GM13977 (cell line): ENCODE measurements around the gene TMEM123.

Experiments used
- DNase-seq: peaks from one replicate; pipeline ENCODE4 v3.0.0; 2012; ENCODE audit warnings: low spot score
- CTCF ChIP-seq: IDR thresholded peaks from 2 replicates; pipeline ENCODE4 v1.5.1; 2012; ENCODE audit warnings: mild to moderate bottlenecking, control low read depth; ENCODE audit not compliant: insufficient read depth; ENCODE audit errors: extremely low read depth, missing control alignments
- in situ Hi-C: fragments of 300-500 bp; cut with MboI; formaldehyde crosslinking; loops from one replicate; pipeline ENCODE4 v1.12.0; 2022; ENCODE audit warnings: low sequenced_read_pairs, low pct_unique_long_range_greater_than_20kb, mixed read lengths, inconsistent platforms; ENCODE audit not compliant: unreplicated experiment

Gene TMEM123

GRCh38 chr11:102429226-102429625 lies 23.3 kb downstream of the TMEM123 start:
- DNase-seq = no peak
- no peak for TF ChIP-seq CTCF
- in situ Hi-C loops = no loop called here

- DNase-seq = no peak
- no peak for TF ChIP-seq CTCF
- in situ Hi-C loops = no loop called here
Observed at GRCh38 chr11:102428696-102429095, 23.9 kb downstream of the TMEM123 start.

GRCh38 chr11:102427068-102427467 lies 25.5 kb downstream of the TMEM123 start:
- no peak for TF ChIP-seq CTCF
- in situ Hi-C loops = no loop called here
- no peak for DNase-seq

GRCh38 chr11:102426570-102426969 lies 26.0 kb downstream of the TMEM123 start:
- in situ Hi-C loops = no loop called here
- no peak for DNase-seq
- no peak for TF ChIP-seq CTCF

- TF ChIP-seq CTCF = no peak
- in situ Hi-C loops = no loop called here
- no peak for DNase-seq
Observed at GRCh38 chr11:102426000-102426399, 26.6 kb downstream of the TMEM123 start.

GRCh38 chr11:102423936-102424335 lies 28.6 kb downstream of the TMEM123 start:
- DNase-seq = no peak
- no peak for TF ChIP-seq CTCF
- in situ Hi-C loops = no loop called here
